ENCODE data around the gene RBMS1. TPM values are rescaled to one million over a fixed set of nuclear protein-coding genes. Genes with fewer than 3 reads are reported as not detected.
A peak's percentile ranks its signal among the peaks of the same experiment; 100 is the strongest.

RBMS1 gene
- total RNA-seq, 1 donor from 2014 or later: 93.3 TPM

DNA sequence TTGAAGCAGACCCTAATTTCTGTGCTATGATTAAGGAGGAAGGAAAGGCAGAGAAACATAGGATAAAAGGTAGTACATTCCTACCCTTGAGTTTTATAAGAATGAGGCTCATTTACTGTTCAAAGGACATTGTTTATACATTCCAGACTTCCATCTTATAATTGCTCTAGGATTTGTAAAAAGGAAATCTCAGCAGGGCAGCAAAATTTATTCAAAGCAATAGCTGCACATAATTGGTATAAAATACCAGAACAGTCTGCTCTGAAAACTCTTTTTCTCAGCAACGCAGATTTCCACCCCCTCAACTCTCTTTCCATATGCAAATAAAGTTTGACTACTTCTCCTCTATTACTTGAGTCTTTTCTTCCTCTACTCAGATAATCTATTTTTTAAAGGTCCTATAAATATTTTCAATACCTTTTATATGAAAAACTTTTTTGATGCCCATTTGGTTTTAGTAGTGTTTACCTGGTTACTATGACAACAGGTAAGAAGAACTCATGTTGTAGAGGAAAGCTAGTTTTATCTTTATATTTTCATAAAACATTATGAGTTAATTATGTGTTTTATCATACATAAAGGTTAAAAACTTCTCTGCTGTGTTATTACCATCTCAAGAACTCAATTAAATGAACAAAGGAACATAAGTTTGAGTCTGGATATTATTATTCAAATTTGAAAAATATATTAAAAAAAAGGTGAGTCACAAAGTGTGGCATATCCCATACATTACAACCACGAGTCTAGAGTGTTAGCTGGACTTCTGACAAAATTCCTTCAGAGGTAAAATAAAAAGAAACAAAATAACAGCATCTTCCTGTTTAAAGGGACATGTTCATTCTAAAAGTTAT is 19.9 kb downstream of the RBMS1 start:
- H3K36me3 ChIP-seq: no peaks in the 10 kb centered on the region
- intact Hi-C loops (cut with DNase I): no loop called here
- TF ChIP-seq CTCF (IDR thresholded peaks at IDR 0.05) (no peak), POLR2AphosphoS5 (IDR thresholded peaks at IDR 0.05; ENCODE audit: insufficient read depth in 1 of 2, low read depth in 1 of 2) (no peak), POLR2A (IDR thresholded peaks at IDR 0.05) (no peak)
- peak overlapping the region; percentile 18 for H3K27ac ChIP-seq
- no peaks in the 10 kb centered on the region for H3K9me3 ChIP-seq
- no peaks in the 10 kb centered on the region for H3K27me3 ChIP-seq
- peaks cover 57% of the 10 kb centered on the region for H3K4me1 ChIP-seq
- H3K4me3 ChIP-seq: no peak overlapping the region
- DNase-seq (ENCODE audit: extremely low spot score in 2 of 2): no peak

GRCh38 chr2:160472839-160473251 is 20.8 kb downstream of the RBMS1 start:
- intact Hi-C loops (cut with DNase I): no loop called here
- H3K4me1 ChIP-seq: peaks cover 60% of the 10 kb centered on the region
- H3K36me3 ChIP-seq: no peaks in the 10 kb centered on the region
- no peak overlapping the region for H3K4me3 ChIP-seq
- H3K27ac ChIP-seq: no peak overlapping the region
- DNase-seq (ENCODE audit: extremely low spot score in 2 of 2): no peak
- no peaks in the 10 kb centered on the region for H3K27me3 ChIP-seq
- TF ChIP-seq POLR2AphosphoS5 (IDR thresholded peaks at IDR 0.05; ENCODE audit: insufficient read depth in 1 of 2, low read depth in 1 of 2) (no peak), CTCF (IDR thresholded peaks at IDR 0.05) (no peak), POLR2A (IDR thresholded peaks at IDR 0.05) (no peak)
- no peaks in the 10 kb centered on the region for H3K9me3 ChIP-seq

DNA sequence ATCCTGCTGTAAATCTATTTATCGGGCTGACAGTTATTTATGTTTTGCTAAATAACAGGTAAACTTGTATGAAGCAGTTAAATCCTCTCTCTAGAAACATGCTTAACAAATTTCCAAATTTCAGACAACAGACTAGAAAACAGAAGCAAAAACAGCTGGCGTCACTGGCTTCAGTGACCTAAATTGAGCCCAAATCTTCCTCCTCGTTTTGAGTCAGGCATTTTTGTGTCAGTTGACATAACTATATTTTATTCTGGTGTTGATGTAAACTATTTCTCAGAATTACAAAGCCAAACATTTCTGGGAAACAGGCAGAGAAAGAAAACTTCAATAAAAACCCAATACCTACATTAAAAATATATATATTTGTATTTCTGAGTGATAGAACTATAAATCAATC is 21.7 kb downstream of the RBMS1 start:
- Histone ChIP-seq H3K4me3 (no peak overlapping the region), H3K27me3 (no peaks in the 10 kb centered on the region), H3K9me3 (no peaks in the 10 kb centered on the region), H3K27ac (peak overlapping the region; percentile 18), H3K4me1 (peaks cover 66% of the 10 kb centered on the region), H3K36me3 (no peaks in the 10 kb centered on the region)
- no peak for TF ChIP-seq POLR2A (IDR thresholded peaks at IDR 0.05)
- TF ChIP-seq CTCF (IDR thresholded peaks at IDR 0.05): no peak
- TF ChIP-seq POLR2AphosphoS5 (IDR thresholded peaks at IDR 0.05; ENCODE audit: insufficient read depth in 1 of 2, low read depth in 1 of 2): no peak
- no peak for DNase-seq (ENCODE audit: extremely low spot score in 2 of 2)
- intact Hi-C loops (cut with DNase I): no loop called here

- DNase-seq (ENCODE audit: extremely low spot score in 2 of 2): no peak
- intact Hi-C loops (cut with DNase I): no loop called here
- Histone ChIP-seq H3K36me3 (no peaks in the 10 kb centered on the region), H3K9me3 (no peaks in the 10 kb centered on the region), H3K4me1 (peaks cover 64% of the 10 kb centered on the region), H3K4me3 (no peak overlapping the region), H3K27me3 (no peaks in the 10 kb centered on the region), H3K27ac (peak overlapping the region; percentile 19)
- TF ChIP-seq POLR2A (IDR thresholded peaks at IDR 0.05) (no peak), POLR2AphosphoS5 (IDR thresholded peaks at IDR 0.05; ENCODE audit: insufficient read depth in 1 of 2, low read depth in 1 of 2) (no peak), CTCF (IDR thresholded peaks at IDR 0.05) (no peak)
Observed at GRCh38 chr2:160469621-160470204, 23.9 kb downstream of the RBMS1 start.

GRCh38 chr2:160469164-160469563 is 24.4 kb downstream of the RBMS1 start:
- no peak overlapping the region for H3K4me3 ChIP-seq
- DNase-seq (ENCODE audit: extremely low spot score in 2 of 2): no peak

More at GRCh38 chr2:160469164-160469563, 24.4 kb downstream of the RBMS1 start:
- H3K9me3 ChIP-seq: no peaks in the 10 kb centered on the region
- intact Hi-C loops (cut with DNase I): no loop called here
- TF ChIP-seq CTCF (IDR thresholded peaks at IDR 0.05) (no peak), POLR2AphosphoS5 (IDR thresholded peaks at IDR 0.05; ENCODE audit: insufficient read depth in 1 of 2, low read depth in 1 of 2) (no peak), POLR2A (IDR thresholded peaks at IDR 0.05) (no peak)
- H3K27me3 ChIP-seq: no peaks in the 10 kb centered on the region
- H3K4me1 ChIP-seq: peaks cover 64% of the 10 kb centered on the region
- peak overlapping the region; percentile 19 for H3K27ac ChIP-seq
- H3K36me3 ChIP-seq: no peaks in the 10 kb centered on the region

Data from vagina (tissue), 2 donors.